ENCODE measurements around the gene ROR2. TPM values are rescaled to one million over a fixed set of nuclear protein-coding genes. Genes with fewer than 3 reads are reported as not detected.

ROR2 gene
- total RNA-seq, 1 experiment from 2014 or later = 2.7 TPM

GRCh38 chr9:91660521-91660920 is 289.5 kb downstream of the ROR2 start:
- no peak for DNase-seq
- H2BK12ac ChIP-seq (ENCODE audit: insufficient read length, low read depth, low read length) = no peak overlapping the region
- peak overlapping the region in 1 of 3 experiments; percentile 46; a peak in 1 of 7 replicates for H3K27ac Mint-ChIP-seq

More at GRCh38 chr9:91660521-91660920, 289.5 kb downstream of the ROR2 start:
- Histone ChIP-seq H3K9me3 (ENCODE audit: control insufficient read depth, low read depth, low read length) (no peaks in the 10 kb centered on the region), H3T11ph (ENCODE audit: low read length) (no peak overlapping the region), H3K9ac (ENCODE audit: extremely low read depth, insufficient read length, low read length) (no peak overlapping the region), H3K4ac (ENCODE audit: low read depth, low read length) (no peak overlapping the region), H4K91ac (ENCODE audit: insufficient read length, low read depth, low read length) (no peak overlapping the region), H3K79me2 (ENCODE audit: insufficient read depth, low read length) (no peaks in the 10 kb centered on the region), H3K4me1 (ENCODE audit: insufficient read depth, low read length) (no peaks in the 10 kb centered on the region), H2AFZ (ENCODE audit: low read length) (no peak overlapping the region), H2AK5ac (ENCODE audit: insufficient read length, low read length) (no peak overlapping the region), H2BK5ac (ENCODE audit: insufficient read length, low read length) (no peak overlapping the region), H3K23me2 (ENCODE audit: insufficient read length, low read depth, low read length, poor library complexity, severe bottlenecking) (no peaks in the 10 kb centered on the region), H2BK120ac (ENCODE audit: low read depth, low read length, poor library complexity, severe bottlenecking) (no peak overlapping the region), H4K5ac (ENCODE audit: insufficient read length, low read depth, low read length) (no peak overlapping the region), H3K23ac (ENCODE audit: insufficient read length, low read depth, low read length) (no peak overlapping the region), H3K27ac (ENCODE audit: insufficient read length, low read depth, low read length) (no peak overlapping the region), H3K18ac (ENCODE audit: insufficient read length, low read depth, low read length) (no peak overlapping the region), H4K8ac (replicated peaks; ENCODE audit: insufficient read length, low read depth, low read length) (no peak overlapping the region), H2BK15ac (ENCODE audit: low read depth, low read length) (no peak overlapping the region), H3K56ac (ENCODE audit: insufficient read length, low read depth, low read length) (no peak overlapping the region), H3K79me1 (ENCODE audit: insufficient read depth, low read depth, low read length, poor library complexity, severe bottlenecking) (no peaks in the 10 kb centered on the region), H2BK20ac (ENCODE audit: low read depth, low read length, poor library complexity, severe bottlenecking) (no peak overlapping the region), H3K14ac (ENCODE audit: insufficient read depth, low read length) (no peak overlapping the region), H3K4me2 (ENCODE audit: insufficient read depth, insufficient read length, low read length) (no peak overlapping the region), H4K20me1 (ENCODE audit: control insufficient read depth, insufficient read depth, insufficient read length) (no peaks in the 10 kb centered on the region), H3K27me3 (ENCODE audit: insufficient read depth, low read length) (no peaks in the 10 kb centered on the region)
- Mint-ChIP-seq H3K27me3 (ENCODE audit: low read depth) (peaks cover 8% of the 10 kb centered on the region), H3K36me3 (ENCODE audit: insufficient read depth in 1 of 3, low read depth in 3 of 3) (no peaks in the 10 kb centered on the region; a peak in 1 of 7 replicates), H3K4me1 (peaks cover 10 to 11% of the 10 kb centered on the region in 2 experiments), H3K4me3 (no peak overlapping the region), H3K9me3 (no peaks in the 10 kb centered on the region)
- WGBS (ENCODE audit: extremely low coverage, insufficient read length, low lambda C conversion rate) = no CpG with 5 or more reads among the region's 1 CpG
- no peak for TF ChIP-seq CTCF (conservative IDR thresholded peaks at IDR 0.05)
